Measurements from ENCODE around the gene COA1. TPM values are rescaled to one million over a fixed set of nuclear protein-coding genes. Genes with fewer than 3 reads are reported as not detected.
"Not testable (repeated sequence)": the region's sequence is repeated elsewhere in the genome, so short reads cannot be mapped to it uniquely, and the experiment has no call there.

Gene COA1
- total RNA-seq, 1 donor from 2014 or later, result 85.1 TPM

DNA sequence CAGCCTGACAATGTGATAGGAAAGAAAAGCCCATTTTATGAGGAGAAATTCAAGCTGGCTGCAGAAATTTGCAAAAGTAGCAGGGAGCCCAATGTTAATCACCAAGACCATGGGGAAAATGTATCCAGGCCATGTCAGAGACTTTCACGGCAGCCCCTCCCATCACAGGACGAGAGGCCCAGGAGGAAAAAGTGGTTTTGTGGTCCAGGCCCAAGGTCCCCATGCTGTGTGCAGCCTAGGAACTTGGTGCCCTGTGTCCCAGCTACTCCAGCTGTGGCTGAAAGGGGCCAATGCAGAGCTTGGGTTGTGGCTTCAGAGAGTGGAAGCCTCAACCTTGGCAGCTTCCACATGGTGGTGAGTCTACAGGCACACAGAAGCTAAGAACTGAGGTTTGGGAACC lies 12.7 kb downstream of the COA1 start:
- H3K4me3 Mint-ChIP-seq (ENCODE audit: low read depth), result no peak overlapping the region
- H3K4me1 Mint-ChIP-seq (ENCODE audit: low read depth), result peaks cover 4% of the 10 kb centered on the region
- no peak overlapping the region for H3K27ac Mint-ChIP-seq
- TF ChIP-seq, protein P1, sequence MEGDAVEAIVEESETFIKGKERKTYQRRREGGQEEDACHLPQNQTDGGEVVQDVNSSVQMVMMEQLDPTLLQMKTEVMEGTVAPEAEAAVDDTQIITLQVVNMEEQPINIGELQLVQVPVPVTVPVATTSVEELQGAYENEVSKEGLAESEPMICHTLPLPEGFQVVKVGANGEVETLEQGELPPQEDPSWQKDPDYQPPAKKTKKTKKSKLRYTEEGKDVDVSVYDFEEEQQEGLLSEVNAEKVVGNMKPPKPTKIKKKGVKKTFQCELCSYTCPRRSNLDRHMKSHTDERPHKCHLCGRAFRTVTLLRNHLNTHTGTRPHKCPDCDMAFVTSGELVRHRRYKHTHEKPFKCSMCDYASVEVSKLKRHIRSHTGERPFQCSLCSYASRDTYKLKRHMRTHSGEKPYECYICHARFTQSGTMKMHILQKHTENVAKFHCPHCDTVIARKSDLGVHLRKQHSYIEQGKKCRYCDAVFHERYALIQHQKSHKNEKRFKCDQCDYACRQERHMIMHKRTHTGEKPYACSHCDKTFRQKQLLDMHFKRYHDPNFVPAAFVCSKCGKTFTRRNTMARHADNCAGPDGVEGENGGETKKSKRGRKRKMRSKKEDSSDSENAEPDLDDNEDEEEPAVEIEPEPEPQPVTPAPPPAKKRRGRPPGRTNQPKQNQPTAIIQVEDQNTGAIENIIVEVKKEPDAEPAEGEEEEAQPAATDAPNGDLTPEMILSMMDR (IDR thresholded peaks at IDR 0.05; ENCODE audit: unreplicated experiment), result no peak
- no peaks in the 10 kb centered on the region for H3K27me3 Mint-ChIP-seq
- peaks cover 15% of the 10 kb centered on the region for H3K36me3 Mint-ChIP-seq (ENCODE audit: insufficient read depth)
- DNase-seq (ENCODE audit: low spot score, unreplicated experiment), result no peak
- H3K9me3 Mint-ChIP-seq (ENCODE audit: low read depth), result peaks cover 8% of the 10 kb centered on the region

DNA sequence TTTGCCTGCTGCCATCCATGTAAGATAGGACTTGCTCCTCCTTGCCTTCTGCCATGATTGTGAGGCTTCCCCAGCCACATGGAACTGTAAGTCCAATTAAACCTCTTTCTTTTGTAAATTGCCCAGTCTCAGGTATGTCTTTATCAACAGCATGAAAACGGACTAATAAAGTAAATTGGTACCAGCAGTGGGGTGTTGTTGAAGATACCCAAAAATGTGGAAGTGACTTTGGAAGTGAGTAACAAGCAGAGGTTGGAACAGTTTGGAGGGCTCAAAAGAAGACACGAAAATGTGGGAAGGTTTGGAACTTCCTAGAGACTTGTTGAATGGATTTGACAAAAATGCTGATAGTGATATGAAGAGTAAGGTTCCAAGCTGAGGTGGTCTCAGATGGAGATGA lies 13.4 kb downstream of the COA1 start:
- H3K36me3 Mint-ChIP-seq (ENCODE audit: insufficient read depth), result peaks cover 15% of the 10 kb centered on the region

DNA sequence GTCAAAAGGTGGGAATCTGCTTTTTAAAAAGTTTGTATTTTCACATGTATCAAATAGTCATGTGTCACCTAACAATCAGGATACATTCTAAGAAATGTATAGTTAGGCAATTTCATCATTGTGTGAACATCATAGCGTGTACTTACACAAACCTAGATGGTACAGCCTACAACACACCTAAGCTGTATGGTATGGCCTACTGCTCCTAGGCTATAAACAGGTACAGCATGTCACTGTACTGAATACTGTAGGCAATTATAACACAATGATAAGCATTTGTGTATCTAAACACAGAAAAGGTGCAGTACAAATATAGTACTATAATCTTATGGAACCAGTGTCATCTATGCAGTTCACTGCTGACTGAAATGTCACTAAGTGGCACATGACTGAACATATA lies 17.8 kb downstream of the COA1 start:
- H3K36me3 Mint-ChIP-seq (ENCODE audit: insufficient read depth), result peaks cover 21% of the 10 kb centered on the region
- H3K27ac Mint-ChIP-seq, result no peak overlapping the region
- H3K4me3 Mint-ChIP-seq (ENCODE audit: low read depth), result no peak overlapping the region
- H3K27me3 Mint-ChIP-seq, result no peaks in the 10 kb centered on the region
- TF ChIP-seq, protein P1 (IDR thresholded peaks at IDR 0.05; ENCODE audit: unreplicated experiment), result no peak
- H3K4me1 Mint-ChIP-seq (ENCODE audit: low read depth), result peaks cover 10% of the 10 kb centered on the region
- H3K9me3 Mint-ChIP-seq (ENCODE audit: low read depth), result peaks cover 8% of the 10 kb centered on the region
- DNase-seq (ENCODE audit: low spot score, unreplicated experiment), result no peak

More for the DNA sequence above, 13.4 kb downstream of the COA1 start:
- not testable (repeated sequence) for H3K27me3 Mint-ChIP-seq; H3K4me3 Mint-ChIP-seq (ENCODE audit: low read depth); H3K9me3 Mint-ChIP-seq (ENCODE audit: low read depth); H3K27ac Mint-ChIP-seq; DNase-seq (ENCODE audit: low spot score, unreplicated experiment); H3K4me1 Mint-ChIP-seq (ENCODE audit: low read depth)

DNA sequence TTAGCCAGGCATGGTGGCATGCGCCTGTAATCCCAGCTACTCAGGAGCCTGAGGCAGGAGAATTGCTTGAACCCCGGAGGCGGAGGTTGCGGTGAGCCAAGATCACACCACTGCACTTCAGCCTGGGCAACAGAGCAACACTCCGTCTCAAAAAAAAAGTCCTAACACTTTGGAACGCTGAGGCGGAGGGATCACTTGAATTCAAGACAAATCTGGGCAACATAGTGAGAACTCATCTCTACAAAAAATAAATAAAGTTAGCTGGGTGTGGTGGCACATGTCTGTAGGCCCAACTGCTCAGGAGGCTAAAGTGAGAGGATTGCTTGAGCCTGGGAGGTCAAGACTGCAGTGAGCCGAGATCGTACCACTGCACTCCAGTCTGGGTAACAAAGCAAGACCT lies 21.3 kb downstream of the COA1 start:
- not testable (repeated sequence) for H3K4me3 Mint-ChIP-seq (ENCODE audit: low read depth); H3K4me1 Mint-ChIP-seq (ENCODE audit: low read depth); DNase-seq (ENCODE audit: low spot score, unreplicated experiment); H3K9me3 Mint-ChIP-seq (ENCODE audit: low read depth); H3K27ac Mint-ChIP-seq; H3K27me3 Mint-ChIP-seq
- peaks cover 29% of the 10 kb centered on the region for H3K36me3 Mint-ChIP-seq (ENCODE audit: insufficient read depth)

DNA sequence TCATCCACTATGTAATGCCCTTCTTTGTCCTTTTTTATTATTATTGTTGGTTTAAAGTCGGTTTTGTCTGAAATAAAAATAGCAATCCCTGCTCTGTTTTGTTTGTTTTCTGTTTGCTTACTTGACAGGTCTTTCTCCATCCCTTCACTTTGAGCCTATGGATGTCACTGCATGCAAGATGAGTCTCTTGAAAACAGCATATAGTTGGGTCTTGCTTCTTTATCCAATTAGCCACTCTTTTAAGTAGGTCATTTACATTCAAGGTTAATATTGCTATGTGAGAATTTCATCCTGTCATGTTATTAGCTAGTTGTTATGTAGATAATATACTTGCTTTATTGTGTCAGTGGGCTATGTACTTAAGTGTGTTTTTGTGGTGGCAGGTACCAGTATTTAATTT lies 25.8 kb downstream of the COA1 start:
- H3K9me3 Mint-ChIP-seq (ENCODE audit: low read depth), result peaks cover 3% of the 10 kb centered on the region

DNA sequence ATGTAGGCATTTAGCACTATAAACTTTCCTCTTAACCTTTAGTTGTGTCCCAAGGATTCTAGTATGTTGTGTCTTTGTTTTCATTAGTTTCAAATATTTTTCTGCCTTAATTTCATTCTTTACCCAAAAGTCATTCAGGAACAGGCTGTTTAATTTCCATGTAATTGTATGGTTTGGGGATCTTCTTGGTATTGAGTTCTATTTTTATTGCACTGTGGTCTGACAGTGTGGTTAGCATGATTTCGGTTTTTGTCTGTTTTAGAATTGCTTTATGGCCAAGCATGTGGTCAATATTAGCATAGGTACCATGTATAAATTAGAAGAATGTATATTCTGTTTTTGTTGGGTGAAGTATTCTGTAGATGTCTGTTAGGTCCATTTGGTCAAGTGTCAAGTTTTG lies 26.3 kb downstream of the COA1 start:
- no peaks in the 10 kb centered on the region for H3K4me1 Mint-ChIP-seq (ENCODE audit: low read depth)
- peaks cover 23% of the 10 kb centered on the region for H3K36me3 Mint-ChIP-seq (ENCODE audit: insufficient read depth)
- TF ChIP-seq, protein P1 (IDR thresholded peaks at IDR 0.05; ENCODE audit: unreplicated experiment), result no peak
- no peaks in the 10 kb centered on the region for H3K27me3 Mint-ChIP-seq
- no peak overlapping the region for H3K27ac Mint-ChIP-seq
- DNase-seq (ENCODE audit: low spot score, unreplicated experiment), result no peak
- H3K4me3 Mint-ChIP-seq (ENCODE audit: low read depth), result no peak overlapping the region
- H3K9me3 Mint-ChIP-seq (ENCODE audit: low read depth), result peaks cover 3% of the 10 kb centered on the region

More for the DNA sequence above, 25.8 kb downstream of the COA1 start:
- no peak overlapping the region for H3K4me3 Mint-ChIP-seq (ENCODE audit: low read depth)
- no peak for DNase-seq (ENCODE audit: low spot score, unreplicated experiment)
- no peaks in the 10 kb centered on the region for H3K4me1 Mint-ChIP-seq (ENCODE audit: low read depth)
- H3K36me3 Mint-ChIP-seq (ENCODE audit: insufficient read depth), result peaks cover 26% of the 10 kb centered on the region
- no peaks in the 10 kb centered on the region for H3K27me3 Mint-ChIP-seq
- no peak overlapping the region for H3K27ac Mint-ChIP-seq
- TF ChIP-seq, protein P1 (IDR thresholded peaks at IDR 0.05; ENCODE audit: unreplicated experiment), result no peak

Measured in progenitor cell of endocrine pancreas (in vitro differentiated cells).